Ammon's horn (tissue), 1 donor: Measurements from ENCODE around the gene ART4.

ENCODE experiments used
- DNase-seq: peaks from one replicate; pipeline ENCODE4 v3.0.0-alpha.2; 2016; ENCODE audit warnings: low spot score

ART4 gene

GRCh38 chr12:14850929-14851663, 7.8 kb upstream of the ART4 start:
- no peak for DNase-seq

- no peak for DNase-seq
These were observed 6.3 kb upstream of the ART4 start for GRCh38 chr12:14849661-14850060.

- DNase-seq, result no peak
These were observed 3.7 kb upstream of the ART4 start for GRCh38 chr12:14846876-14847580.

- DNase-seq, result no peak
These were observed 2.8 kb upstream of the ART4 start for GRCh38 chr12:14846042-14846587.

GRCh38 chr12:14845350-14845750, 2.0 kb upstream of the ART4 start:
- DNase-seq, result peak; percentile 72

GRCh38 chr12:14844401-14844800, 1.1 kb upstream of the ART4 start:
- no peak for DNase-seq

- no peak for DNase-seq
These were observed 1.0 kb downstream of the ART4 start for GRCh38 chr12:14842315-14842714.

- DNase-seq, result no peak
These were observed 1.6 kb downstream of the ART4 start for GRCh38 chr12:14841761-14842160.

- no peak for DNase-seq
These were observed 2.7 kb downstream of the ART4 start for GRCh38 chr12:14840616-14841015.

GRCh38 chr12:14839262-14839661, 4.1 kb downstream of the ART4 start:
- DNase-seq, result no peak

GRCh38 chr12:14836336-14837210, 6.8 kb downstream of the ART4 start:
- DNase-seq, result no peak

- DNase-seq, result no peak
These were observed 8.8 kb downstream of the ART4 start for GRCh38 chr12:14834509-14834908.

GRCh38 chr12:14833952-14834351, 9.4 kb downstream of the ART4 start:
- no peak for DNase-seq

- no peak for DNase-seq
These were observed 10.0 kb downstream of the ART4 start for GRCh38 chr12:14833336-14833735.

GRCh38 chr12:14828892-14829291, 14.4 kb downstream of the ART4 start:
- peak; percentile 25 for DNase-seq

GRCh38 chr12:14827043-14827442, 16.3 kb downstream of the ART4 start:
- DNase-seq, result no peak

GRCh38 chr12:14826491-14826890, 16.8 kb downstream of the ART4 start:
- no peak for DNase-seq

GRCh38 chr12:14825256-14825655, 18.1 kb downstream of the ART4 start:
- no peak for DNase-seq

- DNase-seq, result no peak
These were observed 19.2 kb downstream of the ART4 start for GRCh38 chr12:14824012-14824634.

- no peak for DNase-seq
These were observed 29.3 kb downstream of the ART4 start, which contains the start of gene SMCO3 for GRCh38 chr12:14814014-14814413. SMCO3 (minus strand) TSS chr12:14814182; CDS start chr12:14806680, 7,502 bp downstream.

GRCh38 chr12:14811486-14811885, 31.8 kb downstream of the ART4 start:
- no peak for DNase-seq
